ENCODE results near the gene MAFG.

DNA sequence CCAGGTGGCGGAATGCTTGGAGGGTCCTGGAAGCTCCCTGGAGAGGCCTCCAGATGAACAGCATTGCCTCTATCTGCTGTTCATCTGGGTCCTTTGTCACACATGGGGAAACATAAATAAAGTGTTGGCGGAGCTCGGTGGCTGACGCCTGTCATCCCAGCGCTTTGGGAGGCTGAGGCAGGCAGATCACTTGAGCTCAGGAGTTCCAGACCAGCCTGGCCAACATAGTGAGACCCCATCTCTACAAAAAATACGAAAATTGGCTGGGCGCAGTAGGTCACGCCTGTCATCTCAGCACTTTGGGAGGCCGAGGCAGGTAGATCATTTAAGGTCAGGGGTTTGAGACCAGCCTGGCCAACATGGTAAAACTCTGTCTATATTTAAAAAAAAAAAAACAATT is 17.3 kb upstream of the MAFG start:
- TF ChIP-seq, protein P1, sequence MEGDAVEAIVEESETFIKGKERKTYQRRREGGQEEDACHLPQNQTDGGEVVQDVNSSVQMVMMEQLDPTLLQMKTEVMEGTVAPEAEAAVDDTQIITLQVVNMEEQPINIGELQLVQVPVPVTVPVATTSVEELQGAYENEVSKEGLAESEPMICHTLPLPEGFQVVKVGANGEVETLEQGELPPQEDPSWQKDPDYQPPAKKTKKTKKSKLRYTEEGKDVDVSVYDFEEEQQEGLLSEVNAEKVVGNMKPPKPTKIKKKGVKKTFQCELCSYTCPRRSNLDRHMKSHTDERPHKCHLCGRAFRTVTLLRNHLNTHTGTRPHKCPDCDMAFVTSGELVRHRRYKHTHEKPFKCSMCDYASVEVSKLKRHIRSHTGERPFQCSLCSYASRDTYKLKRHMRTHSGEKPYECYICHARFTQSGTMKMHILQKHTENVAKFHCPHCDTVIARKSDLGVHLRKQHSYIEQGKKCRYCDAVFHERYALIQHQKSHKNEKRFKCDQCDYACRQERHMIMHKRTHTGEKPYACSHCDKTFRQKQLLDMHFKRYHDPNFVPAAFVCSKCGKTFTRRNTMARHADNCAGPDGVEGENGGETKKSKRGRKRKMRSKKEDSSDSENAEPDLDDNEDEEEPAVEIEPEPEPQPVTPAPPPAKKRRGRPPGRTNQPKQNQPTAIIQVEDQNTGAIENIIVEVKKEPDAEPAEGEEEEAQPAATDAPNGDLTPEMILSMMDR (IDR thresholded peaks at IDR 0.05; ENCODE audit: insufficient read depth, low read length, poor library complexity, severe bottlenecking) = no peak
- TF ChIP-seq EZH2phosphoT487 (conservative IDR thresholded peaks at IDR 0.05; ENCODE audit: low read length) = no peak

All from SU-DHL-6 (cell line).